ENCODE results near the gene GATA6.

The GATA6 gene

GRCh38 chr18:22243513-22243912, 74.1 kb downstream of the GATA6 start:
- DNase-seq (ENCODE audit: low read depth) = no peak

GRCh38 chr18:22250026-22250425, 80.6 kb downstream of the GATA6 start:
- no peak for DNase-seq (ENCODE audit: low read depth)

DNA sequence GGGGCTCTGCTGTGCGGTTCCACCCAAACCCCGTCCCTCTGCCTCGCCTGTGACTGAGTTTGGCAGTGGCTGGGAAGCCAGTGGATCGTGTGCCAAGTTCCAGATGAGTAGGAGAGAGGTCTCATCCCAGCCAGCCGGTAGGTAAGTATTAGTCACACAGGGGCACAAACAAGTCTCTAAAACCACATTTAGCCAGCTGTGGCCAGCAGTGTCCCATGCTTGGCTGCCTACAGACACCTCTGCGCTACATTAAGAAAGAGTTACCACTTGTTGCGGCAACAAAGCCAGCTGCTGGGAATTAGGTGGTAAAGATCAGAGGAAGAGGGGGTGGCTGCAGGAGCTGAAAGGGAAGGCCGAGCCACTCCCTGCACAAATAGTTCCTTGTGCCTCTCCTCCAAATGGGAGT, 81.2 kb downstream of the GATA6 start:
- DNase-seq (ENCODE audit: low read depth) = no peak
